Activated gamma-delta T cell (primary cell): Measurements from ENCODE around the gene LRP1B.
"Not testable (repeated sequence)": the region's sequence is repeated elsewhere in the genome, so short reads cannot be mapped to it uniquely, and the experiment has no call there.

Source experiments
- DNase-seq: peaks from one replicate; lab custom pipeline; 2025; lab: John Stamatoyannopoulos, UW

The LRP1B gene

DNA sequence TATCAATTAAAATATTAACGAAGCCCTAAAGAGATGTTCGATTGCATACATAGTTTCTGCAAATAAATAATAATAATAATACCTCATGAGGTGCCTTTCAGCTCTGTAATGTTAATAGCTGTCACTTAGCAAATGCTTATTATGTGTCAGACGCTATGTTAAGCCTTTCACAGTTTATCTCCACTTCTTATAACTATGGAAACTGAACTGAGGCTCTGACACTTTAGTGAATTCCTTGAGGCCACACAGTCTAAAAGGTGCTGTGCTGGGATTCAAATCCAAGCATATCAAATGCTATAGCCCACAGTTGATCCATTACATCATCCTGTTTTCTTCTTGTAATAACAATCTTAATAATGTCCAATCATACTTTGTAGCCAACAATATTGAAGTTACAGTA lies 1779.1 kb downstream of the LRP1B start:
- DNase-seq: no peak

DNA sequence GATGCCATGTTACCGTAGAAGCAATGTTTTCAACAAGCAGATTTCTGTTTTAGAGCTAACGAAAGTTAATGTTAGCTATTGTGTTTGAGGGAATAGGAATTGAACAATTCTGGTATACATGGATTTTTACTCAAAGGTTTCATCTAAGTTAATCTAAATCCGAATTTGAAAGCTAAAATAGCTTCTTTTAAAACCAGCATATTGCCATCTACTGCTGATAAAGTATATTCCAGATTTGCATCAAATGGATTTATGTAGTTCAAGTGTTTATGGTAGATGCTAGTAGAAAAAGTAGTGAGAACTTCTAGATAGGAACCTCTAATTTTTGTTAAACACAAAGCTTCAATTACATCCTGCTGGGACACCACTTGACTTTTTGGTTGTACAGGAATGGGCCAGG lies 1781.1 kb downstream of the LRP1B start:
- DNase-seq: no peak

DNA sequence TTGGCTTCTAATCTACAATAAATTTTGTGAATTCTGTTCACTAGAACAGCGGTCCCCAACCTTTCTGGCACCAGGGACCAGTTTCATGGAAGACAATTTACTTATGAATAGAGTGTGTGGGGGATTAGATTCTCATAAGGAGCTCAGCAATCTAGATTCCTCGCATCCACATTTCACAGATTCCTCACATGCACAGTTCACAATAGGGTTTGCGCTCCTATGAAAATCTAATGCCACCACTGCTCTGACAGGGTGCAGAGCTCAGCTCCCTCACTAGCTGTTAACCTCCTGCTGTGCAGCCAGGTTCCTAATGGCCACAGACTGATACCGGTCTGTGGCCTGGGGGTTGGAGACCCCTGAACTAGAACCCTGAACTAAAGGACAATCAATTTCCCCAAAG lies 1782.0 kb downstream of the LRP1B start:
- DNase-seq: no peak

DNA sequence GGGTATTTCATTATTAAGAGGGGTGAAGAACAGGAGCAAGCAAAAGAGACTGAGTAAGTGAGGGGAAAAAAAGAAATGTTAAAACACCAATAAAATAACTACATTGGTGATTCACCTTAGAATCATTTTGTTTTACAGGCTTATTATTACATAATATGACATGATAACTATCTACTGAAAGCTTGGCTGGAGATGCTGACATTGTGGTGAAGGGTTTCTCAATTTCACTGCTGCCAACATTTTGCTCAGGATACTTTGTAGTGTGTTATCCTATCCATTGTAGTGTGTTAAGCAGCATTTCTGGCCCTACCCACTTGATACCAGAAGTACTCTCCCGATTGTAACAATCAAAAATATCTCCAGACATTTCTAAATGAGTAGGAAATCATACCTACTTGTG lies 1786.0 kb downstream of the LRP1B start:
- DNase-seq: no peak

DNA sequence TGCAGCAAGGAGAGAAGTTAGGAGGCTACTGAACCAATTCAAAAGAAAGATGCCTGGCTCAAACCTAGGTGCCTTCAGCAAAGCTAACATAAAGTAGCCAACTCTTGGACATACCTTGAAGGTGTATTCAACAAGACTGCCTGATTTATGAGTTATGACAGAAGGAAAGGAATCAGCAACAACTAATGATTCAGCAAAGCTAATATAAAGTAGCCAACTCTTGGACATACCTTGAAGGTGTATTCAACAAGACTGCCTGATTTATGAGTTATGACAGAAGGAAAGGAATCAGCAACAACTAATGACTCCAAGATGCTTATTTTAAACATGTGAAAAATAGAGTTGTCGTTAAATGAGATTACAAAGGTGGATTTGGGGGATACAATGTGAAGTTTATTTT lies 1786.5 kb downstream of the LRP1B start:
- DNase-seq: not testable (repeated sequence)

DNA sequence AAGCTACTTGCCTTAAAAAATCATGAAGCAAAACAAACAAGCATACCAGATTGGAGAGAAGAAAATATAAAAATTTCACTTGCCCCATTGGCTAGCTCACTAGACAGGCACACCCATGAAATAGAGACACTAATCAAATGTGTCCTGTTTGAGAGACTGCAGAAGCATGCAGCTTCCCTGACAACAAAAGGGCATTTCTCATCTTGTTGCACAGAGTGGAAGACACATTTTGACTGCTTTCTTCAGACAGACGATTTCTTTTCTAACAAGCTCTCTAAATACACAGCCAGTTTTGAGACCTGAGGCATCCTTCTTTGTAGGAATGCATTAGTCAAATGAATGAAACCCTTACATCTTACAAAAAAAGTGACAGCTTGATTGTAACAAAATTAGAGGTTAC lies 1792.0 kb downstream of the LRP1B start:
- no peak for DNase-seq

DNA sequence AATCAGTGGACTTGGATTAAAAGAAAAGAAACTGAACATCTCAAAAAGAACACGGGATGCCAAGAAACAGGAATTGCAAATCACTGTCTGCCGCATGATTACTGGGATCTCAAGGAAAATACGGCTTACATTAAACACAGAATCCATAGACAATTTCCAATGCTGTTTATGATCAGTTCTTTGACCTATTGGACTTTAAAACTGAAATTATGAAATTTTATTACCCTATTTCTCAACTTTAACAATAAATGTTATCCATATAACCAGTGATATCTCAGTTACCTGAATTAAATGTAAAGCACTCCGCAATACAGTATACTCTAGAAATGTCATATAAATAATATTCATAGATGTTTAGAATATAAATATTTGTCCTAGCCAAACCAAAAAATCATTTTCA lies 1793.8 kb downstream of the LRP1B start:
- DNase-seq: no peak

DNA sequence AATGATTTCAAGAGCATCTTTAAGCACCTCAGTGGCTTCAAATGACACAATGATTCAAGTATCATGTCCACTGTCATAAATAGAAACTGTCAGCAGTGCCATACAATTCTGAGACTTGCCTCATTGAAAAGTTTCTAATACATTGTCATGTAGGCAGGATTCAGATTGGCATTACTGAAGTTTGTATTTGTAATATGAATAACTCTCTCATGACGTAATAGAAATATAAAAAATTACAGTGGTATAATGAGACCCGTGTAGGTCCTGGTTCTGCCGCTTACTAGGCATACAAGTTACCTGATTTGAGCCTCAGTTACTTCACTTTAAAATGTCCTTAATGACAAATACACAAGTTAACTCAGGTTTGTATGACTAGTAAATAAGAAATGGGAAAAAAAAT lies 1814.5 kb downstream of the LRP1B start:
- DNase-seq: no peak

DNA sequence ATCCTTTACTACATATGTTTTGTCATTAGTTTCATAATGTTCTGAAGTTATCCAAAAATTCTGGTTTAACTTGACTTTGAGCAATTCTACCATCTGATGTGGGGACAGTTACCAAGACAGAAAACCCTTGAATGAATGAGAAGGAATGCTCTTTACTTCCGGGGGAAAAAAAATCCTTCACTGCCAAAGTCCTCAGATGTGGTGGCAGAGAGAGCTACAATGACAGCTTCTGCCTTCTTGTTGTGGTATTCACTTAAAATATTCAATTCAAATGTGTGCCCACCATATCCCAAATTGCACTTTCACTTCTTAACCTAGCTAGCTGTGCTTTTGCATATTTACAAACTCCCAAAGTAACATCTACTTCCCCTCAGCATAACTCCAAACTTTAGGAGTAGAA lies 1818.9 kb downstream of the LRP1B start:
- DNase-seq: no peak

DNA sequence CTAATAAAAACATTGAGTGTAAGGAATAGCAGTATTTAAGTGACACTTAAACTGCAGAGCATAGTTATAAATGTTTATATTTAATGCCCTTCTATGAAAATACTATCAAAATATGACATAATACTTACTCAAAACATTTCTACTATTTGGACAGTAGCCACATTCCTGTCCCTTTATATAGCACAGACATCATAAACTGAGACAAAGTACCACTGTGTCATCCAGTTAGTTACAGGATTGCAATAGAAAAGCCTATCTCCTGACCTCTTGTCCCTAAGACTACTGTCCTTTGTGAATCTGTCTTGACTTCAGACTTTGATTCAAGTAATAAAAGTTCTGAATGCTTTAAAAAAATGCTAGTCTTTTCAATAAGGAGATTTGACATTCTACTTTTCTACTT lies 1822.1 kb downstream of the LRP1B start:
- DNase-seq: no peak

DNA sequence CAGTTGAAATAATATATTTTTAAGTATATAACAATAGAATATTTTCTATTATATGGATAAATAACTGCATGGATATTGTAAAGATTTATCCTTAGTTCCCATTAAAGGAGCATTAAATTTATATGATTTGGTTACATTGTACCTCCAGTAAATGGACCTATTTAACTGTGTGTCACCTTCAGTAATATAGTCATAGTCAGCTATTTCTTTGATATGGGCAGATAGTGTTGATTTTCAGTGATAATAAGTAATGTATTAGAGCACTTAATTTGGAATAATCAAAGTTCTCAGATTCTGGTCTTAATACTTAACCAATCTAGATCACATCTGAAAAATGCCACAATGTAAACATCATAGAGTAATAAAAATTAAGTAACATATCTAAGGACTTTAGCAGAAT lies 1823.3 kb downstream of the LRP1B start:
- DNase-seq: no peak

DNA sequence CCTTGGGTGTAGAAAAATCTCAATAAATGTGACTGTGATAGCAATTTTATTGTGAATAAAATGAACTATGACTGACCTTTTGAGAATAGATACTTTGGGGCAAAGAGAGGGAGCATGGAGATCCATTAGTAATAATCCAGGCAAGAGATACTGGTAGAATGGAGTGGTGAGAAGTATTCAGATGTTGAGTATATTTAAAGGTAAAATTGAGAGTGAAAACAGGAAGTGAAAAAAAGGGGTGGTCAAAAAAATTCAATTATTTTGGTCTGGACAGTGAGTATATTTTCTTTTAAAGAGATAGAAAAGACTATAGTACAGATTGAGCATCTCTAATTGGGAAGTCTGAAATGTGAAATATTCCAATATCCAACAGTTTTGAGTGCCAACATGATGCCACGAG lies 1835.0 kb downstream of the LRP1B start:
- DNase-seq: no peak

DNA sequence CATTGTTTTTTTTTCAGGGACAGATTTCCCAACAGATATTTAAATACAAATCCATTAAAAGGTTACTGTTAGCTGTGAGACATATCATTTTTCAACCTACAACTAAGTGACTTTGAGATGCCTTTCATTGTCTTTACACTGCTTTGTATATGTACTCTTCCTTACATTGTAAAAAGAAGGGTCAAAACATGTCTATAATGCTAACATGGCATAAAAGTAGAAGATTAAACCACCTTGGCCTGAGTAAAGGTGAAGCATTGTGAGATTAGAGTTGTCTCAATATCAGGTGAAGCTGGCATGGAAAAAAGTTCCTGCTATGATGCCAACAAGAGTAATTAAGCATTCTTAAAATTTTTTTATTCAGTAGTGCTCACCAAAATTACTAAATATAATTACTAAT lies 1842.1 kb downstream of the LRP1B start:
- DNase-seq: no peak

DNA sequence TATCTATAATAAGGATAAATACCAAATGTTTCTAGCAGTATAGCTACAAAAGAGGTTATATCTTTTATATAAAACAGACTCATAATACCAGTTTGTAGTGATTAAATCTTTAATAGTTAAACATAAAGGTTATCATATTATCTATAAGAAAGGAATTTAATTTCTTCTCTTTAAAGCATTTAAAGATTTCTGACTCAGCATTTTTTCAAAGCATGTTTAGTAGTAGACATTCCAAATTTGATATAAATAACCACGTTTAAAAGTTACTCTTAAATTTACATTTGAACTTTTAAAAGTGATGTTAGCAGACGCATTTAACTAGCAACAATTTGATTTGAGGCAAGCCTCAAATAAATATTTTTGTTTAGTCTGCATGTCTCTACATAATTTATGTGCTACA lies 1842.6 kb downstream of the LRP1B start:
- no peak for DNase-seq

DNA sequence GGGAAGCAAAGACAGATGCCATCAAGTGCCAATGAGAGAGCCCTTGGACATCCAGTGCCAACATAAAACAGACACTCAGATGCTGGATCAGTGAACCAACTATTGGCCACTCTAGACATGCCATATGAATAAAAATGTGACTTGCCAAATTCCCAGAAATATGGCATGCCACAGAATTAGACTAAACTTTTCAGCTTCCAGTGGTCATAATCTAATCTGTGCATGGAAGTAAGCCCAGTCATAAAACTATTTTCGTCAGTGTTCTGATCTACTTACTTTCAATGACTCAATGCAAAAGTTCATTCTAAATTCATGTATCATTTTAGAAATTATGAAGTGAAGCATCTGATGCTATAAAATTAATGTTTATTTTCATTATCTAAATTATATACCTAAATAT lies 1844.4 kb downstream of the LRP1B start:
- no peak for DNase-seq

DNA sequence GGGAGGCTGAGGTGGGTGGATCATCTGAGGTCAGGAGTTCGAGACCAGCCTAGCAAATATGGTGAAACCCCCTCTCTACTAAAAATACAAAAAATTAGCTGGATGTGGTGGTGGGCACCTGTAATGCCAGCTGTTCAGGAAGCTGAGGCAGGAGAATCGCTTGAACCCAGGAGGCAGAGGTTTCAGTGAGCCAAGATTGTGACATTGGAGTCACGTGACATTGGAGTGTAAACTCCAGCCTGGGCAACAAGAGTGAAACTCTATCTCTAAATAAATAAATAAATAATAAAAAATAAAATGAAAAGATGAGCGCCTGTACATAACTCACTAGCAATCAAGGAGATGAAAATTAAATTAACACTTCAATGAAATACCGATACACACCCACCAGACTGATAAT lies 1853.5 kb downstream of the LRP1B start:
- DNase-seq: not testable (repeated sequence)

DNA sequence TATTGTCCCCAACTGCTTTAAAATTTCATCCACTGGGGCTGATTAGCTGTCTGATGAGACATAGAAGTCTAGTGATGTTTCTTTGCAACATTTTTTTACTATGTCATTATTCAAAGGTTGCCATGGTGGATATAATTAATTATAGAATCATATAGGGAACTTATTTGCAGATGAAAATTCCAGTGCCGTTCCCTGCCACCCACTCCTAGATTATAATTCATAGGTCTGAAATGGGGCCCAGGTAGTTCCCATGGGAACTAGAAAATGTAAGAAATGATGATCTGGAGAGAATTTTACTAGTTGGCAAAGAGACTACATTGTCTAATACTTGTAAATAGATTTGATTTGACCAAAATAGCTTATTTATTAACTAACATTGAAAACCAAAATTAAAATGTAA lies 1854.2 kb downstream of the LRP1B start:
- DNase-seq: no peak

DNA sequence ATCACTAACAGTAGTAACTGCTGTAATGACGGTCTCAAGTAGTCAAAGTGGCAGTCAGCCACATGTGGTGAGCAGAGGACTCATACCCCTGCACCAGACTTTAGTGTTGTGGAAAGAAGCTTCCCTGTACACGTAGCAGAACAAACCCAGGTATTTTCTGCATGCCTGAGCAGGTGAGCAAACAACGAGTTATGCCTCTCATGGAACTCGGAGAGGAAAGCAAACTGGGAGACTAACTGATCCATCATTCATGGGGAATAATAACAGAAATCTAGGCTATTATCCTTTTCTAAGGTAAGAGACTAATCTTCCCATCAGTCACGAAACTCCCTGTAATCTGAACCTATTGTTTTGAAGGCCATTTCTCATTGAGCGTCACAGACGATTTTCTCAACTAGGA lies 1855.4 kb downstream of the LRP1B start:
- no peak for DNase-seq

DNA sequence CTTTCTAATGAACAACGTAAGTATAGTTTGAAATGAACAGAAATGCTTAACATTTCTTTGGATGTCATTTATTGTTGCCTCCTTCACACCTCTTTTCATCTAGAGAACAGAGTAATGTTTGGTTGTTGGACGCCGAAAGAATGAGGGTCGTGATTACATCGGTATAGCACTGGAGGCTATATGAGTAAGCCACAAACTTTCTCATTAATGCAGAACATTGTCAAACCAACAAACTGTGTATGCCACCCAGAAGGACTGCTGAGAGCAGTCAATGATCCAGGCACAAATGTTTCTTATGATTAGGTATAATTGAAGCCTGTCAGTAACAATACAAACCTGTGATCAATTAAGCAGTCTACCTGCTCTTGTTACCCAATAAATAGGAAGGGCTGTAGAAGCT lies 1855.9 kb downstream of the LRP1B start:
- DNase-seq: no peak

DNA sequence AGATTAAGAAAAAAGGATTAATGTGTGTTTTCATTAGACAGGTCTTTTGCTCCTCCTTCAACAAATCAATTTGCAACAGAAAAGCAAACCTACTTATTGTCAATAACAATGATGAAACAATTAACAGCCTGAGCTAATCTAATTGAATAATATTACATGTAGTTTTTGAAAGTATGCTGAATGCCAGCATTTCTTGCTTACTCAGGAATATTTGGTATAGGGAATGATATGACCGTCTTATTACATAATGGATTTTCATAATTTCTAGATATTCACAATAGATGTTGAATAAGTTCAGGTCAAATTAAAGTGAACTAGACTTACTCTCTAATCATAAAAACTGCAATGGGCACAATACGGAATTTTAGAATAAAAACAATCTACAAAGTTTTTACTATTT lies 1856.9 kb downstream of the LRP1B start:
- no peak for DNase-seq

DNA sequence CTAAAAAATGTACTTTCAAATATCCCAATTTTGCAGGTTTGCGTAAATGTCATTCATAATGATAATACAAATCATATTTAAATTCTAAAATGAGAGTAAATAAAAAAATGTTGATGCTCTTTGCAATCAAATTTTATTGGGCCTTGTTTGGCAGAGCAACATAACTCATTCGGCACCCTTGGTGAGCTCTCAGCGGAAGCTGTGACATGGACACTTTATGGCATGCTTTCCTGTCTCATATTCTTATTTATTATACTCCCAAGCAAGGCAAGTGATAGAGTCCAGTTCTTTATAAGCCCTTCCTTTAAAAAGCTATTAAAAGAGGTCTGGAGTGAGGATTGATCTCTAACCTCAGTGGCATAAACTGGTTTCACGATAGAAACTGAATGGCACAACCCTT lies 1857.4 kb downstream of the LRP1B start:
- DNase-seq: no peak

DNA sequence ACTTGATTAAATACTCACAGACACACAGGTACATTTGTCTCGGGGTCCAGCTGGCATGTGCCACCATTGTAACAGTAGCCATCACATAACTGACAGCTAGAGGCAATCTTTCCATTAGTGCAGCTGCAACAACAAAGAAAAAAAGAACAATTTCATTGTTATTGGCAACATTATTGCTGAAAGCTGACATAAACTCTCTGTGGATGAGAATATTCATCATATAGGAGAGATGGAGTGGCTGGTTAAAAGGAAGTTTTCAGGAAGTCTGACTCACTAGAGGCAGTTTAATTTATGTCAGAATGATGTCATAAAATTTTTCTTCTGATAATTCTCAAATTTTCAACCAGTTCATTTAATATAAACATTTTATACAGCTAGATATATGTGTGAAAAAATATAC lies 1860.6 kb downstream of the LRP1B start:
- no peak for DNase-seq

DNA sequence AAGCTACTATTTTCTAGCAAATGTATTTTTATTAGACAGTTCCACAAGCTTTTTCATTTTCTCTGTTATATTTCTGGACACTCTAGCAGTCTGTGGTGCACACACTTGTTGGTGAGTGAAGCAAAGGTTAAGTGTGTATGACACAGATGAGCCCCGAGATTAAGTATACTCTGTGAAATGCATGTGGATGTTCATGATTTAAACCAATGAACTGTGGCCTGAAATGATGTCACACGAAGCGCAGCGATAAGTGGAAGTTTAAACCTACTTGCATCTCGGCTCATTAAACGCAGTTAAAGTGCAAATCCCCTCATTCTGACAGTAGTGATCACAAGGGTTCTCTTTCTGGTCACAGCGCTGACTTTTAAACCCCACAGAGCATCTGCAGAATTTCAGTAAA lies 1861.8 kb downstream of the LRP1B start:
- DNase-seq: no peak

DNA sequence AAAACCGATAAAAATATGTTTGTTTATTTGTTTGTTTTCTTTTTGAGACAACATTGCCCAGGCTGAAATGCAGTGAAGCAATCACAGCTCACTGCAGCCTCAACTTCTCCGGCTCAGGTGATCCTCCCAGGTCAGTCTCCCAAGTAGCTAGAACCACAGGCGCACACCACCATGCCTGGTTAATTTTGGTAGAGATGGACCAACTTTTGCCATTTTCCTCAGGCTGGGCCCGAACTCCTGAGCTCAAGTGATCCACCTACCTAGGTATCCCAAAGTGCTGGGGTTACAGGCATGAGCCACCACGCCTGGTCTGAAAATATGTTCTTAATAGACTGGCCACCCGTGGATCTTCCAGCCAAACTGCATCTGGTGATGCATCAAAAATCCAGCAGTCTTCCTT lies 1867.9 kb downstream of the LRP1B start:
- DNase-seq: no peak

DNA sequence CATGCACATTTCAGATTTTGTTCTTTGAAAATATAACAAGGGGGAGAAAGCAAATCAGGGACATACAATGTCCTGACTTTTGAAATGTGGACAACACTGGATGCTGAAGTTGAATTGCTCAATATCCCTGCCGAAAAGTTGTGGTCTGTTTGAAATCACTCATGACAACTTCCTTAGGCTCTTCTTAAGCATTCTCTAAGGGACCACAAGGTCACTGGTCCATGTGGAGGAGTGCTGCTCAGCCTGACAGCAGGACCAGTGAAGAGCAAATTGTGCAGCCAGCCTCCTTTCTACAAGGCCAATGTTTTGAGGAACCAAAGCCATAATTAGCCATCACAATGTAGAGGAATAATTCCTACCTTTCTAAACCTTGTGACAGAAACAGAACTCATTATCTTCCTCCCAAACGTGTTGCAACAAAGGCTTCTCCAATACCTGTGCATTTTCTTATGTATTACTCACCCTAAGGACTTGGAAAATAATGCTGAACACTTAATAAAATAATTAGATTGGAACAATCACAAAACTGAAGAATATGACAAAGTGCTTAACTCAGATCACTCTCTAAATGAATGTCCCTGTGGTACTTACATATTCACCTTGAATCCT lies 1873.0 kb downstream of the LRP1B start:
- DNase-seq: no peak
